ENCODE measurements around the gene GRPR.

Gene GRPR

GRCh38 chrX:16113978-16114565 is 9.3 kb upstream of the GRPR start:
- in situ Hi-C loops (cut with HindIII; ENCODE audit: low pct_unique_long_range_greater_than_20kb, low sequenced_read_pairs), result no loop called here
- DNase-seq (ENCODE audit: low read depth in 1 of 2, low spot score in 1 of 2), result no peak
- no peak for TF ChIP-seq JUND (IDR thresholded peaks at IDR 0.05; ENCODE audit: low read depth)

GRCh38 chrX:16114611-16115010 is 8.8 kb upstream of the GRPR start:
- no peak for DNase-seq (ENCODE audit: low read depth in 1 of 2, low spot score in 1 of 2)
- no peak for TF ChIP-seq JUND (IDR thresholded peaks at IDR 0.05; ENCODE audit: low read depth)
- in situ Hi-C loops (cut with HindIII; ENCODE audit: low pct_unique_long_range_greater_than_20kb, low sequenced_read_pairs), result no loop called here

- DNase-seq (ENCODE audit: low read depth in 1 of 2, low spot score in 1 of 2), result no peak
- in situ Hi-C loops (cut with HindIII; ENCODE audit: low pct_unique_long_range_greater_than_20kb, low sequenced_read_pairs), result no loop called here
- TF ChIP-seq JUND (IDR thresholded peaks at IDR 0.05; ENCODE audit: low read depth), result no peak
Observed at GRCh38 chrX:16119353-16120220, 3.8 kb upstream of the GRPR start.

GRCh38 chrX:16120431-16120830 is 2.9 kb upstream of the GRPR start:
- in situ Hi-C loops (cut with HindIII; ENCODE audit: low pct_unique_long_range_greater_than_20kb, low sequenced_read_pairs), result no loop called here
- DNase-seq (ENCODE audit: low read depth in 1 of 2, low spot score in 1 of 2), result peak in 1 of 2 experiments; percentile 13
- TF ChIP-seq JUND (IDR thresholded peaks at IDR 0.05; ENCODE audit: low read depth), result no peak

GRCh38 chrX:16124201-16124600 is 836 bp downstream of the GRPR start:
- peak in 1 of 2 experiments; percentile 33 for DNase-seq (ENCODE audit: low read depth in 1 of 2, low spot score in 1 of 2)
- TF ChIP-seq JUND (IDR thresholded peaks at IDR 0.05; ENCODE audit: low read depth), result no peak
- in situ Hi-C loops (cut with HindIII; ENCODE audit: low pct_unique_long_range_greater_than_20kb, low sequenced_read_pairs), result no loop called here

- in situ Hi-C loops (cut with HindIII; ENCODE audit: low pct_unique_long_range_greater_than_20kb, low sequenced_read_pairs), result no loop called here
Observed at GRCh38 chrX:16125520-16126149, 2.3 kb downstream of the GRPR start.

GRCh38 chrX:16130707-16131106 is 7.3 kb downstream of the GRPR start:
- in situ Hi-C loops (cut with HindIII; ENCODE audit: low pct_unique_long_range_greater_than_20kb, low sequenced_read_pairs), result no loop called here
- DNase-seq (ENCODE audit: low read depth in 1 of 2, low spot score in 1 of 2), result no peak
- TF ChIP-seq JUND (IDR thresholded peaks at IDR 0.05; ENCODE audit: low read depth), result no peak

More at GRCh38 chrX:16125520-16126149, 2.3 kb downstream of the GRPR start:
- no peak for TF ChIP-seq JUND (IDR thresholded peaks at IDR 0.05; ENCODE audit: low read depth)
- DNase-seq (ENCODE audit: low read depth in 1 of 2, low spot score in 1 of 2), result peak in 1 of 2 experiments; percentile 60

GRCh38 chrX:16134936-16135335 is 11.6 kb downstream of the GRPR start:
- TF ChIP-seq JUND (IDR thresholded peaks at IDR 0.05; ENCODE audit: low read depth), result no peak
- DNase-seq (ENCODE audit: low read depth in 1 of 2, low spot score in 1 of 2), result no peak
- in situ Hi-C loops (cut with HindIII; ENCODE audit: low pct_unique_long_range_greater_than_20kb, low sequenced_read_pairs), result no loop called here

GRCh38 chrX:16136080-16136479 is 12.7 kb downstream of the GRPR start:
- in situ Hi-C loops (cut with HindIII; ENCODE audit: low pct_unique_long_range_greater_than_20kb, low sequenced_read_pairs), result no loop called here
- TF ChIP-seq JUND (IDR thresholded peaks at IDR 0.05; ENCODE audit: low read depth), result no peak
- DNase-seq (ENCODE audit: low read depth in 1 of 2, low spot score in 1 of 2), result no peak

GRCh38 chrX:16137416-16138107 is 14.2 kb downstream of the GRPR start:
- in situ Hi-C loops (cut with HindIII; ENCODE audit: low pct_unique_long_range_greater_than_20kb, low sequenced_read_pairs), result no loop called here
- no peak for TF ChIP-seq JUND (IDR thresholded peaks at IDR 0.05; ENCODE audit: low read depth)
- no peak for DNase-seq (ENCODE audit: low read depth in 1 of 2, low spot score in 1 of 2)

GRCh38 chrX:16138108-16138427 is 14.7 kb downstream of the GRPR start:
- no peak for TF ChIP-seq JUND (IDR thresholded peaks at IDR 0.05; ENCODE audit: low read depth)
- DNase-seq (ENCODE audit: low read depth in 1 of 2, low spot score in 1 of 2), result peak in 1 of 2 experiments; percentile 34
- in situ Hi-C loops (cut with HindIII; ENCODE audit: low pct_unique_long_range_greater_than_20kb, low sequenced_read_pairs), result no loop called here

GRCh38 chrX:16140448-16140847 is 17.1 kb downstream of the GRPR start:
- in situ Hi-C loops (cut with HindIII; ENCODE audit: low pct_unique_long_range_greater_than_20kb, low sequenced_read_pairs), result no loop called here
- TF ChIP-seq JUND (IDR thresholded peaks at IDR 0.05; ENCODE audit: low read depth), result no peak
- DNase-seq (ENCODE audit: low read depth in 1 of 2, low spot score in 1 of 2), result no peak

All from T47D (cell line).